SK-N-SH (cell line): ENCODE results near the gene PDE2A. TPM values are rescaled to one million over a fixed set of nuclear protein-coding genes. Genes with fewer than 3 reads are reported as not detected.

Experiments
- CTCF ChIA-PET: fragments of 300-600, 350-600 bp; formaldehyde crosslinking; extraction: SDS; loops from one replicate; lab custom pipeline; 2021; lab: Yijun Ruan, JAX
- POLR2A ChIA-PET: fragments of 350-600 bp; sonication (Branson Sonifier 250); formaldehyde crosslinking; extraction: SDS; loops from one replicate; lab custom pipeline; 2020; ENCODE audit warnings: antibody characterized with exemption, inconsistent platforms; lab: Yijun Ruan, JAX
- DNase-seq: peaks from one replicate; pipeline ENCODE4 v3.0.0; 2012
- H2AFZ ChIP-seq: fragments of 200-600 bp; sonication (generic); 2 replicates; pipeline ENCODE4 v1.8.1; 2016; ENCODE audit warnings: antibody characterized with exemption, mild to moderate bottlenecking, low read depth
- H3F3A ChIP-seq: fragments of 200-600 bp; sonication (generic); replicated peaks from 2 replicates; pipeline ENCODE3; 2016; ENCODE audit warnings: antibody characterized with exemption, mild to moderate bottlenecking; ENCODE audit not compliant: insufficient read depth
- H3K27ac ChIP-seq, 2 experiments: fragments of 200-500 bp in 1 of 2; fragments of 200-600 bp in 1 of 2; sonication (Bioruptor generic) in 1 of 2; sonication (generic), shearing (Covaris generic) in 1 of 2; 2 replicates each; pipeline versions ENCODE4 v1.5.1 to v1.6.1; 2014 to 2016; ENCODE audit warnings: low read depth in 2 of 2, inconsistent platforms in 1 of 2, low read length in 1 of 2, mild to moderate bottlenecking in 1 of 2, mixed read lengths in 1 of 2
- H3K27me3 ChIP-seq: fragments of 200-600 bp; sonication (generic), shearing (Covaris generic); 2 replicates; pipeline ENCODE4 v1.6.1; 2016; ENCODE audit warnings: mixed run types; ENCODE audit not compliant: insufficient read depth
- H3K36me3 ChIP-seq, 2 experiments: fragments of 200-500 bp in 1 of 2; fragments of 200-600 bp in 1 of 2; sonication (Bioruptor generic) in 1 of 2; sonication (generic) in 1 of 2; replicated peaks in 1 of 2; 2 replicates each; pipeline versions ENCODE3 to v1.5.1; 2014 to 2016; ENCODE audit warnings: low read length in 1 of 2, mild to moderate bottlenecking in 1 of 2; ENCODE audit not compliant: insufficient read depth in 2 of 2, control insufficient read depth in 1 of 2
- H3K4me1 ChIP-seq, 2 experiments: fragments of 200-500 bp in 1 of 2; fragments of 200-600 bp in 1 of 2; sonication (Bioruptor generic) in 1 of 2; sonication (generic), shearing (Covaris generic) in 1 of 2; 2 replicates each; pipeline versions ENCODE4 v1.5.1 to v1.6.1; 2014 to 2016; ENCODE audit warnings: low read depth in 1 of 2, low read length in 1 of 2, mixed run types in 1 of 2; ENCODE audit not compliant: insufficient read depth in 2 of 2, control insufficient read depth in 1 of 2
- H3K4me2 ChIP-seq: fragments of 200-600 bp; sonication (generic), shearing (Covaris generic); 2 replicates; pipeline ENCODE4 v1.6.1; 2017; ENCODE audit warnings: mixed run types
- H3K4me3 ChIP-seq, 2 experiments: fragments of 200-500 bp in 1 of 2; fragments of 200-600 bp in 1 of 2; sonication (Bioruptor generic) in 1 of 2; sonication (generic), shearing (Covaris generic) in 1 of 2; 2 replicates each; pipeline versions ENCODE4 v1.5.1 to v1.8.1; 2014 to 2016; ENCODE audit warnings: low read depth in 2 of 2, inconsistent platforms in 1 of 2, low read length in 1 of 2, mild to moderate bottlenecking in 1 of 2, mixed read lengths in 1 of 2, moderate library complexity in 1 of 2
- H3K79me2 ChIP-seq: fragments of 200-600 bp; sonication (generic); 2 replicates; pipeline ENCODE4 v1.8.1; 2017; ENCODE audit warnings: mild to moderate bottlenecking; ENCODE audit not compliant: insufficient read depth
- H3K9ac ChIP-seq: fragments of 200-600 bp; sonication (generic); 2 replicates; pipeline ENCODE4 v1.6.1; 2017; ENCODE audit warnings: mixed run types
- H3K9me2 ChIP-seq: fragments of 200-600 bp; sonication (generic); 2 replicates; pipeline ENCODE4 v1.6.1; 2017; ENCODE audit warnings: mixed run types
- H3K9me3 ChIP-seq: fragments of 200-600 bp; sonication (generic); 2 replicates; pipeline ENCODE4 v1.6.1; 2017; ENCODE audit warnings: mixed run types, mild to moderate bottlenecking, moderate library complexity
- H4K20me1 ChIP-seq: fragments of 200-600 bp; sonication (generic); 2 replicates; pipeline ENCODE4 v1.6.1; 2017; ENCODE audit warnings: mild to moderate bottlenecking, mixed run types; ENCODE audit not compliant: insufficient read depth
- CHD2 ChIP-seq: fragments of 150-350 bp; IDR thresholded peaks from 2 replicates; pipeline ENCODE4 v1.6.1; 2018; ENCODE audit warnings: low read length; ENCODE audit not compliant: partially characterized antibody
- FOSL2 ChIP-seq: IDR thresholded peaks from 2 replicates; pipeline ENCODE4 v1.4.0; 2012; ENCODE audit warnings: low read depth, mild to moderate bottlenecking, moderate library complexity, borderline replicate concordance
- FOXJ3 ChIP-seq: sonication (generic); formaldehyde crosslinking; IDR thresholded peaks from 2 replicates; pipeline ENCODE4 v1.5.1; 2020; ENCODE audit warnings: mild to moderate bottlenecking, missing genetic modification reagents
- GABPA ChIP-seq: IDR thresholded peaks from 2 replicates; pipeline ENCODE4 v1.4.0; 2012; ENCODE audit warnings: low read depth, mild to moderate bottlenecking
- MEF2A ChIP-seq: IDR thresholded peaks from 2 replicates; pipeline ENCODE4 v1.4.0; 2012; ENCODE audit warnings: low read depth, borderline replicate concordance
- MXI1 ChIP-seq: IDR thresholded peaks from 2 replicates; pipeline ENCODE4 v1.6.1; 2012; ENCODE audit warnings: mild to moderate bottlenecking, low read depth, low read length, improper control_type of control experiment
- NRF1 ChIP-seq: IDR thresholded peaks from 2 replicates; pipeline ENCODE4 v1.6.1; 2012; ENCODE audit warnings: low read depth, mild to moderate bottlenecking, low read length
- REST ChIP-seq: IDR thresholded peaks from 2 replicates; pipeline ENCODE4 v1.6.1; 2012; ENCODE audit warnings: mild to moderate bottlenecking, low read depth, low read length, moderate library complexity
- RXRA ChIP-seq: IDR thresholded peaks from 2 replicates; pipeline ENCODE4 v1.4.0; 2012; ENCODE audit warnings: low read depth, mild to moderate bottlenecking, borderline replicate concordance
- SMC3 ChIP-seq: IDR thresholded peaks from 2 replicates; pipeline ENCODE4 v1.6.1; 2012; ENCODE audit warnings: low read depth, low read length, improper control_type of control experiment
- TAF1 ChIP-seq: IDR thresholded peaks from 2 replicates; pipeline ENCODE4 v1.6.1; 2012; ENCODE audit warnings: low read depth, mild to moderate bottlenecking, low read length, moderate library complexity, borderline replicate concordance
- TCF12 ChIP-seq: IDR thresholded peaks from 2 replicates; pipeline ENCODE4 v1.4.0; 2012
- TEAD4 ChIP-seq: IDR thresholded peaks from 2 replicates; pipeline ENCODE4 v1.4.0; 2012; ENCODE audit warnings: mild to moderate bottlenecking, borderline replicate concordance; ENCODE audit not compliant: insufficient read depth
- YY1 ChIP-seq: IDR thresholded peaks from 2 replicates; pipeline ENCODE4 v1.4.0; 2012; ENCODE audit warnings: low read depth, mild to moderate bottlenecking
- ZBTB33 ChIP-seq: IDR thresholded peaks from 2 replicates; pipeline ENCODE4 v1.4.0; 2012; ENCODE audit warnings: low read depth, borderline replicate concordance
- WGBS: methylation state at CpG from one replicate; pipeline ENCODE4 v1.1.6; 2017; ENCODE audit warnings: low lambda C conversion rate; 5-methylcytosine and 5-hydroxymethylcytosine counted together
- polyA plus RNA-seq, 3 experiments: library from polyadenylated mRNA; depleted of rRNA; stranded (reverse); fragments of >200 nt; gene quantifications; 2 replicates each; pipeline ENCODE4 v1.2.3, GENCODE V29; 2012
- TF ChIP-seq, protein P1 (sequence below): IDR thresholded peaks from 2 replicates; pipeline ENCODE4 v1.4.0; 2012; ENCODE audit warnings: low read depth
- TF ChIP-seq, protein P2 (sequence below): IDR thresholded peaks from 2 replicates; pipeline ENCODE4; 2012
- TF ChIP-seq, protein P3 (sequence below): fragments of 150-350 bp; IDR thresholded peaks from 2 replicates; pipeline ENCODE4 v1.6.1; 2016; ENCODE audit warnings: mild to moderate bottlenecking, low read depth, low read length
- TF ChIP-seq, protein P4 (sequence below): IDR thresholded peaks from 2 replicates; pipeline ENCODE4 v1.4.0; 2012; ENCODE audit warnings: low read depth, borderline replicate concordance
- TF ChIP-seq, protein P5 (sequence below): fragments of 200-600 bp; sonication (generic); IDR thresholded peaks from 2 replicates; pipeline ENCODE4 v1.6.1; 2017; ENCODE audit warnings: antibody characterized with exemption, mild to moderate bottlenecking, moderate library complexity

Gene PDE2A
- polyA plus RNA-seq, 1 of the 3 experiments (the other 2 are of a cell fraction) = 0.43 TPM

DNA sequence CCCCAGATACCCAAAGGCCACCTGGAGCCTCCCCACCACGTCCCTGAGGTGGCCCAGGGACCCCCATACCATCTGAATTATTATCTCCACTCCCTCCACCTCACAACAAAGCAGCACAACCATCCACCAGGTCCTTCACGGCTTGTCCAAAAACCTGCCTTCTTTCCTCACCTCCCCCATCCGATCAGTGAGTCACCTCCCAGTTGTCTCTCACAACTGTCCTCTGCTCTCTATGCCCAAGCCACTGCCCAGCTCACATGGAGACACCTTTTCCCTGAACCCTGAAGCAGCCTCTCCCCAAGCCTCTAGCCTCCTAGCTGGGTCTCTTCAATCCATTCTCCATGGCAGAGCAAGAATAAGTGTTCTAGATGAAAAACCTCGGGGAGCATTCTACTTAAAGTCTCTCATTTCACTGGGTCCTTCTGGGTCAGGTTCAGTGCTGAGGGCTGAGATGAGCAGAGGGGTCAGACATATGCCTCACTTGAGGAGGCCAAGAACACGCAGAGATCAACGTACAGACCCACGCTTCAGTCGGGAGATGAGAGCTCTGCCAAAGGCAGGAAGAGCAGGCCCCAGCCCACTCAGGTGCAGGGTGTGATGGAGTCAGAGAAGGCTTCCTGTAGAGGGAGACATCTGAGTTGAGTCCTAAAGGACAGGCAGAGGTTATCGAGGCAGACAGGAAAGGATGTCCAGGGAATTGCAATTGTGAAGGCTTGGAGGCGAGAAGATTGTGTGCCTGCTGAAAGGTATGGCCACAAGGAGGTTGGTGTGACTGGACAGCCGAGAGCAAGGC, 74.7 kb downstream of the PDE2A start:
- peaks cover 11% of the 10 kb centered on the region; the same call in 1 of the 2 replicates for H3K27me3 ChIP-seq
- no peak overlapping the region for H3K4me3 ChIP-seq
- DNase-seq = no peak

More for the DNA sequence above, 74.7 kb downstream of the PDE2A start:
- CTCF ChIA-PET = interaction anchor here (0.7 to 12.6 kb wide), 23 partner anchors 8 to 187 kb away, joined by 3 to 276 read pairs (median 10); no protein-coding TSS in a partner anchor
- peaks cover 0 to 15% of the 10 kb centered on the region in 2 experiments; a peak in 1 of 4 replicates for H3K4me1 ChIP-seq
- H3K4me2 ChIP-seq = no peak overlapping the region
- no peak overlapping the region for H3K9ac ChIP-seq
- no peak overlapping the region for H2AFZ ChIP-seq
- H4K20me1 ChIP-seq = no peaks in the 10 kb centered on the region
- whole genome bisulfite sequencing = 69% methylated on average over 11 of the region's 11 CpGs
- no peak overlapping the region for H3K27ac ChIP-seq
- POLR2A ChIA-PET = interaction anchor here (1.0 to 1.1 kb wide), 2 partner anchors 30 to 84 kb away, joined by 3 to 4 read pairs; no protein-coding TSS in a partner anchor
- TF ChIP-seq, protein P1, sequence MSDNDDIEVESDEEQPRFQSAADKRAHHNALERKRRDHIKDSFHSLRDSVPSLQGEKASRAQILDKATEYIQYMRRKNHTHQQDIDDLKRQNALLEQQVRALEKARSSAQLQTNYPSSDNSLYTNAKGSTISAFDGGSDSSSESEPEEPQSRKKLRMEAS = no peak
- TF ChIP-seq MXI1 (no peak), MEF2A (no peak), FOSL2 (no peak), TAF1 (no peak), TEAD4 (no peak), CHD2 (no peak), REST (no peak), TCF12 (no peak), YY1 (no peak), ZBTB33 (no peak), NRF1 (no peak), GABPA (no peak), RXRA (no peak), FOXJ3 (CRISPR knock-in tag) (no peak), SMC3 (no peak)
- TF ChIP-seq, protein P2, sequence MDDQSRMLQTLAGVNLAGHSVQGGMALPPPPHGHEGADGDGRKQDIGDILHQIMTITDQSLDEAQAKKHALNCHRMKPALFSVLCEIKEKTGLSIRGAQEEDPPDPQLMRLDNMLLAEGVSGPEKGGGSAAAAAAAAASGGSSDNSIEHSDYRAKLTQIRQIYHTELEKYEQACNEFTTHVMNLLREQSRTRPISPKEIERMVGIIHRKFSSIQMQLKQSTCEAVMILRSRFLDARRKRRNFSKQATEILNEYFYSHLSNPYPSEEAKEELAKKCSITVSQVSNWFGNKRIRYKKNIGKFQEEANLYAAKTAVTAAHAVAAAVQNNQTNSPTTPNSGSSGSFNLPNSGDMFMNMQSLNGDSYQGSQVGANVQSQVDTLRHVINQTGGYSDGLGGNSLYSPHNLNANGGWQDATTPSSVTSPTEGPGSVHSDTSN = no peak
- TF ChIP-seq, protein P3, sequence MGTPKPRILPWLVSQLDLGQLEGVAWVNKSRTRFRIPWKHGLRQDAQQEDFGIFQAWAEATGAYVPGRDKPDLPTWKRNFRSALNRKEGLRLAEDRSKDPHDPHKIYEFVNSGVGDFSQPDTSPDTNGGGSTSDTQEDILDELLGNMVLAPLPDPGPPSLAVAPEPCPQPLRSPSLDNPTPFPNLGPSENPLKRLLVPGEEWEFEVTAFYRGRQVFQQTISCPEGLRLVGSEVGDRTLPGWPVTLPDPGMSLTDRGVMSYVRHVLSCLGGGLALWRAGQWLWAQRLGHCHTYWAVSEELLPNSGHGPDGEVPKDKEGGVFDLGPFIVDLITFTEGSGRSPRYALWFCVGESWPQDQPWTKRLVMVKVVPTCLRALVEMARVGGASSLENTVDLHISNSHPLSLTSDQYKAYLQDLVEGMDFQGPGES = no peak
- TF ChIP-seq, protein P4, sequence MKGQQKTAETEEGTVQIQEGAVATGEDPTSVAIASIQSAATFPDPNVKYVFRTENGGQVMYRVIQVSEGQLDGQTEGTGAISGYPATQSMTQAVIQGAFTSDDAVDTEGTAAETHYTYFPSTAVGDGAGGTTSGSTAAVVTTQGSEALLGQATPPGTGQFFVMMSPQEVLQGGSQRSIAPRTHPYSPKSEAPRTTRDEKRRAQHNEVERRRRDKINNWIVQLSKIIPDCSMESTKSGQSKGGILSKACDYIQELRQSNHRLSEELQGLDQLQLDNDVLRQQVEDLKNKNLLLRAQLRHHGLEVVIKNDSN = no peak
- TF ChIP-seq, protein P5, sequence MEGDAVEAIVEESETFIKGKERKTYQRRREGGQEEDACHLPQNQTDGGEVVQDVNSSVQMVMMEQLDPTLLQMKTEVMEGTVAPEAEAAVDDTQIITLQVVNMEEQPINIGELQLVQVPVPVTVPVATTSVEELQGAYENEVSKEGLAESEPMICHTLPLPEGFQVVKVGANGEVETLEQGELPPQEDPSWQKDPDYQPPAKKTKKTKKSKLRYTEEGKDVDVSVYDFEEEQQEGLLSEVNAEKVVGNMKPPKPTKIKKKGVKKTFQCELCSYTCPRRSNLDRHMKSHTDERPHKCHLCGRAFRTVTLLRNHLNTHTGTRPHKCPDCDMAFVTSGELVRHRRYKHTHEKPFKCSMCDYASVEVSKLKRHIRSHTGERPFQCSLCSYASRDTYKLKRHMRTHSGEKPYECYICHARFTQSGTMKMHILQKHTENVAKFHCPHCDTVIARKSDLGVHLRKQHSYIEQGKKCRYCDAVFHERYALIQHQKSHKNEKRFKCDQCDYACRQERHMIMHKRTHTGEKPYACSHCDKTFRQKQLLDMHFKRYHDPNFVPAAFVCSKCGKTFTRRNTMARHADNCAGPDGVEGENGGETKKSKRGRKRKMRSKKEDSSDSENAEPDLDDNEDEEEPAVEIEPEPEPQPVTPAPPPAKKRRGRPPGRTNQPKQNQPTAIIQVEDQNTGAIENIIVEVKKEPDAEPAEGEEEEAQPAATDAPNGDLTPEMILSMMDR = no peak
- H3K9me3 ChIP-seq = no peaks in the 10 kb centered on the region
- no peaks in the 10 kb centered on the region for H3K79me2 ChIP-seq
- no peaks in the 10 kb centered on the region for H3F3A ChIP-seq
- no peaks in the 10 kb centered on the region for H3K36me3 ChIP-seq
- no peaks in the 10 kb centered on the region for H3K9me2 ChIP-seq
